H9 (cell line): ENCODE measurements around the gene TMEM33. TPM values are rescaled to one million over a fixed set of nuclear protein-coding genes. Genes with fewer than 3 reads are reported as not detected.

ENCODE experiments used
- DNase-seq: peaks from one replicate; pipeline ENCODE4 v3.0.0-alpha.2; 2017
- H2AFZ ChIP-seq: one replicate; pipeline ENCODE4 v1.6.1; 2013; ENCODE audit warnings: mild to moderate bottlenecking, low read length, control low read depth, moderate library complexity
- H2AK5ac ChIP-seq: 2 replicates; pipeline ENCODE4 v1.6.1; 2013; ENCODE audit warnings: low read length, control low read depth, mixed read lengths; ENCODE audit not compliant: insufficient read length
- H2BK120ac ChIP-seq: one replicate; pipeline ENCODE4 v1.6.1; 2013; ENCODE audit warnings: low read depth, mild to moderate bottlenecking, low read length, control low read depth, inconsistent platforms; ENCODE audit not compliant: poor library complexity, severe bottlenecking
- H2BK12ac ChIP-seq: 2 replicates; pipeline ENCODE4 v1.6.1; 2013; ENCODE audit warnings: low read length, control low read depth, mixed read lengths, low read depth; ENCODE audit not compliant: insufficient read length
- H2BK15ac ChIP-seq: 2 replicates; pipeline ENCODE4 v1.6.1; 2013; ENCODE audit warnings: low read depth, low read length, control low read depth
- H2BK20ac ChIP-seq: one replicate; pipeline ENCODE4 v1.6.1; 2013; ENCODE audit warnings: low read depth, mild to moderate bottlenecking, low read length, control low read depth, inconsistent platforms; ENCODE audit not compliant: poor library complexity, severe bottlenecking
- H2BK5ac ChIP-seq: 2 replicates; pipeline ENCODE4 v1.6.1; 2013; ENCODE audit warnings: low read length, control low read depth, mixed read lengths; ENCODE audit not compliant: insufficient read length
- H3K14ac ChIP-seq: 2 replicates; pipeline ENCODE4 v1.6.1; 2013; ENCODE audit warnings: low read length, control low read depth; ENCODE audit not compliant: insufficient read depth
- H3K18ac ChIP-seq: 2 replicates; pipeline ENCODE4 v1.6.1; 2013; ENCODE audit warnings: low read depth, mild to moderate bottlenecking, mixed read lengths, low read length, control low read depth; ENCODE audit not compliant: insufficient read length
- H3K23ac ChIP-seq: 2 replicates; pipeline ENCODE4 v1.6.1; 2013; ENCODE audit warnings: low read length, control low read depth, mixed read lengths, low read depth; ENCODE audit not compliant: insufficient read length
- H3K23me2 ChIP-seq: 2 replicates; pipeline ENCODE4 v1.6.1; 2013; ENCODE audit warnings: low read depth, mild to moderate bottlenecking, mixed read lengths, low read length, control low read depth; ENCODE audit not compliant: insufficient read length, poor library complexity, severe bottlenecking
- H3K27ac ChIP-seq: 2 replicates; pipeline ENCODE4 v1.5.1; 2013; ENCODE audit warnings: low read length, control low read depth, mixed read lengths, low read depth; ENCODE audit not compliant: insufficient read length
- H3K27me3 ChIP-seq: 2 replicates; pipeline ENCODE4 v1.6.1; 2013; ENCODE audit warnings: low read length, control low read depth, inconsistent platforms; ENCODE audit not compliant: insufficient read depth
- H3K4ac ChIP-seq: 2 replicates; pipeline ENCODE4 v1.6.1; 2013; ENCODE audit warnings: low read depth, mild to moderate bottlenecking, control low read depth, inconsistent platforms, low read length, moderate library complexity
- H3K4me1 ChIP-seq: 2 replicates; pipeline ENCODE4 v1.6.1; 2013; ENCODE audit warnings: low read length, control low read depth, inconsistent platforms; ENCODE audit not compliant: insufficient read depth
- H3K4me2 ChIP-seq: 2 replicates; pipeline ENCODE4 v1.6.1; 2013; ENCODE audit warnings: low read length, control low read depth, mixed read lengths; ENCODE audit not compliant: insufficient read length, insufficient read depth
- H3K56ac ChIP-seq: 2 replicates; pipeline ENCODE4 v1.6.1; 2013; ENCODE audit warnings: low read depth, mild to moderate bottlenecking, mixed read lengths, low read length, control low read depth; ENCODE audit not compliant: insufficient read length
- H3K79me1 ChIP-seq: 2 replicates; pipeline ENCODE4 v1.6.1; 2013; ENCODE audit warnings: low read depth, mild to moderate bottlenecking, moderate library complexity, low read length, control low read depth, inconsistent platforms; ENCODE audit not compliant: insufficient read depth, poor library complexity, severe bottlenecking
- H3K79me2 ChIP-seq: 2 replicates; pipeline ENCODE4 v1.6.1; 2013; ENCODE audit warnings: low read length, control low read depth, inconsistent platforms; ENCODE audit not compliant: insufficient read depth
- H3K9ac ChIP-seq: 2 replicates; pipeline ENCODE4 v1.6.1; 2013; ENCODE audit warnings: low read length, control low read depth, mixed read lengths; ENCODE audit not compliant: insufficient read length; ENCODE audit errors: extremely low read depth
- H3K9me3 ChIP-seq: one replicate; pipeline ENCODE4 v1.6.1; 2013; ENCODE audit warnings: low read depth, low read length, inconsistent platforms; ENCODE audit not compliant: control insufficient read depth
- H3T11ph ChIP-seq: one replicate; pipeline ENCODE4 v1.6.1; 2013; ENCODE audit warnings: mild to moderate bottlenecking, low read length, control low read depth, inconsistent platforms
- H4K20me1 ChIP-seq: one replicate; pipeline ENCODE4 v1.6.1; 2013; ENCODE audit not compliant: control insufficient read depth, insufficient read length, insufficient read depth
- H4K5ac ChIP-seq: 2 replicates; pipeline ENCODE4 v1.6.1; 2013; ENCODE audit warnings: low read depth, mild to moderate bottlenecking, mixed read lengths, low read length, control low read depth; ENCODE audit not compliant: insufficient read length
- H4K8ac ChIP-seq: replicated peaks from 2 replicates; pipeline ENCODE4 v1.6.1; 2013; ENCODE audit warnings: low read length, control low read depth, mixed read lengths, low read depth; ENCODE audit not compliant: insufficient read length
- H4K91ac ChIP-seq: 2 replicates; pipeline ENCODE4 v1.6.1; 2013; ENCODE audit warnings: low read depth, mild to moderate bottlenecking, moderate library complexity, mixed read lengths, low read length, control low read depth; ENCODE audit not compliant: insufficient read length
- H3K27ac Mint-ChIP-seq, 3 experiments: 2 replicates in 2 of 3; 3 replicates in 1 of 3; pipeline ENCODE4 v1.8.0; 2020 to 2021; ENCODE audit warnings: mixed read lengths in 3 of 3, mild to moderate bottlenecking in 1 of 3, moderate library complexity in 1 of 3
- H3K27me3 Mint-ChIP-seq: 2 replicates; pipeline ENCODE4 v1.8.0; 2021; ENCODE audit warnings: low read depth, mild to moderate bottlenecking, moderate library complexity, mixed read lengths
- H3K36me3 Mint-ChIP-seq, 3 experiments: 2 replicates in 2 of 3; 3 replicates in 1 of 3; pipeline ENCODE4 v1.8.0; 2020 to 2021; ENCODE audit warnings: low read depth in 3 of 3, mixed read lengths in 3 of 3; ENCODE audit not compliant: insufficient read depth in 1 of 3
- H3K4me1 Mint-ChIP-seq, 2 experiments: 2 replicates each; pipeline ENCODE4 v1.8.0; 2020; ENCODE audit warnings: mixed read lengths in 2 of 2
- H3K4me3 Mint-ChIP-seq, 2 experiments: 2 replicates in 1 of 2; 3 replicates in 1 of 2; pipeline ENCODE4 v1.8.0; 2020 to 2021; ENCODE audit warnings: mild to moderate bottlenecking in 2 of 2, mixed read lengths in 2 of 2, moderate library complexity in 1 of 2
- H3K9me3 Mint-ChIP-seq, 2 experiments: 2 replicates in 1 of 2; 3 replicates in 1 of 2; pipeline ENCODE4 v1.8.0; 2020; ENCODE audit warnings: mild to moderate bottlenecking in 2 of 2, mixed read lengths in 2 of 2, moderate library complexity in 1 of 2
- WGBS: extraction: QIAGEN DNeasy Blood & Tissue Kit; methylation state at CpG from one replicate; pipeline ENCODE4 v1.1.7; 2013; ENCODE audit warnings: missing lambda C conversion rate, low lambda C conversion rate, mixed read lengths; ENCODE audit not compliant: insufficient read length; ENCODE audit errors: extremely low coverage; 5-methylcytosine and 5-hydroxymethylcytosine counted together
- total RNA-seq: library from RNA; stranded (reverse); gene quantifications from 2 replicates; pipeline ENCODE4 v1.2.1, GENCODE V29; 2021
- TF ChIP-seq, protein P1 (sequence below): fragments of 200-600 bp; sonication (generic); conservative IDR thresholded peaks from 3 replicates; pipeline ENCODE4 v1.8.0; 2021; ENCODE audit warnings: antibody characterized with exemption, mild to moderate bottlenecking

Gene TMEM33
- total RNA-seq, 1 experiment from 2014 or later, result 74.2 TPM

- no peak overlapping the region for H3T11ph ChIP-seq
- H4K5ac ChIP-seq, result no peak overlapping the region
- H3K23ac ChIP-seq, result no peak overlapping the region
- no peak overlapping the region for H3K4me2 ChIP-seq
- H3K9me3 ChIP-seq, result no peaks in the 10 kb centered on the region
- DNase-seq, result no peak
- H3K56ac ChIP-seq, result no peak overlapping the region
- H3K18ac ChIP-seq, result no peak overlapping the region
- no peak overlapping the region for H2AK5ac ChIP-seq
- Mint-ChIP-seq H3K4me3 (no peak overlapping the region), H3K9me3 (peaks cover 16 to 18% of the 10 kb centered on the region in 2 experiments), H3K27me3 (no peaks in the 10 kb centered on the region), H3K27ac (no peak overlapping the region), H3K4me1 (peaks cover 2 to 5% of the 10 kb centered on the region in 2 experiments; a peak in 3 of 4 replicates), H3K36me3 (peaks cover 10 to 18% (median 12%) of the 10 kb centered on the region in 3 experiments)
- H3K23me2 ChIP-seq, result no peaks in the 10 kb centered on the region
- no peaks in the 10 kb centered on the region for H3K27me3 ChIP-seq
- H4K20me1 ChIP-seq, result no peaks in the 10 kb centered on the region
- no CpG with 5 or more reads among the region's 1 CpG for WGBS
- no peak overlapping the region for H2BK120ac ChIP-seq
- no peaks in the 10 kb centered on the region for H3K4me1 ChIP-seq
- H3K4ac ChIP-seq, result no peak overlapping the region
- no peak overlapping the region for H2BK20ac ChIP-seq
- TF ChIP-seq, protein P1, sequence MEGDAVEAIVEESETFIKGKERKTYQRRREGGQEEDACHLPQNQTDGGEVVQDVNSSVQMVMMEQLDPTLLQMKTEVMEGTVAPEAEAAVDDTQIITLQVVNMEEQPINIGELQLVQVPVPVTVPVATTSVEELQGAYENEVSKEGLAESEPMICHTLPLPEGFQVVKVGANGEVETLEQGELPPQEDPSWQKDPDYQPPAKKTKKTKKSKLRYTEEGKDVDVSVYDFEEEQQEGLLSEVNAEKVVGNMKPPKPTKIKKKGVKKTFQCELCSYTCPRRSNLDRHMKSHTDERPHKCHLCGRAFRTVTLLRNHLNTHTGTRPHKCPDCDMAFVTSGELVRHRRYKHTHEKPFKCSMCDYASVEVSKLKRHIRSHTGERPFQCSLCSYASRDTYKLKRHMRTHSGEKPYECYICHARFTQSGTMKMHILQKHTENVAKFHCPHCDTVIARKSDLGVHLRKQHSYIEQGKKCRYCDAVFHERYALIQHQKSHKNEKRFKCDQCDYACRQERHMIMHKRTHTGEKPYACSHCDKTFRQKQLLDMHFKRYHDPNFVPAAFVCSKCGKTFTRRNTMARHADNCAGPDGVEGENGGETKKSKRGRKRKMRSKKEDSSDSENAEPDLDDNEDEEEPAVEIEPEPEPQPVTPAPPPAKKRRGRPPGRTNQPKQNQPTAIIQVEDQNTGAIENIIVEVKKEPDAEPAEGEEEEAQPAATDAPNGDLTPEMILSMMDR, result no peak
- no peak overlapping the region for H2AFZ ChIP-seq
- H3K79me2 ChIP-seq, result no peaks in the 10 kb centered on the region
- H2BK5ac ChIP-seq, result no peak overlapping the region
- H3K14ac ChIP-seq, result no peak overlapping the region
- no peak overlapping the region for H4K8ac ChIP-seq
- no peak overlapping the region for H3K27ac ChIP-seq
- H3K79me1 ChIP-seq, result no peaks in the 10 kb centered on the region
- H3K9ac ChIP-seq, result no peak overlapping the region
- H2BK12ac ChIP-seq, result no peak overlapping the region
- H4K91ac ChIP-seq, result no peak overlapping the region
- no peak overlapping the region for H2BK15ac ChIP-seq
Observed at GRCh38 chr4:41964401-41964800, 29.2 kb downstream of the TMEM33 start.
